Measurements from ENCODE around the gene MSH2. TPM values are rescaled to one million over a fixed set of nuclear protein-coding genes. Genes with fewer than 3 reads are reported as not detected.
A peak's percentile ranks its signal among the peaks of the same experiment; 100 is the strongest.
"Not testable (repeated sequence)": the region's sequence is repeated elsewhere in the genome, so short reads cannot be mapped to it uniquely, and the experiment has no call there.

Gene MSH2
- 28.7 TPM for polyA plus RNA-seq
- long read RNA-seq, donor 1, partial matches to known transcripts = 0 of 2 reads
- long read RNA-seq, donor 1, other reads (novel, unspliced or antisense) = 0 of 2 reads
- long read RNA-seq, donor 2, transcript MSH2-201 (16 exons, 3,307 nt) = major isoform, 7 of 7 reads
- long read RNA-seq, donor 2, partial matches to known transcripts = 0 of 7 reads
- long read RNA-seq, donor 2, other reads (novel, unspliced or antisense) = 0 of 7 reads
- long read RNA-seq, donor 3 = 0 reads
- long read RNA-seq, donor 4, partial matches to known transcripts = 0 of 1 reads
- long read RNA-seq, donor 4, other reads (novel, unspliced or antisense) = 0 of 1 reads
- long read RNA-seq, donor 5, transcript MSH2-201 (16 exons, 3,307 nt) = major isoform, 6 of 22 reads
- long read RNA-seq, donor 5, partial matches to known transcripts = 16 of 22 reads
- long read RNA-seq, donor 5, other reads (novel, unspliced or antisense) = 0 of 22 reads
- long read RNA-seq, donor 6, partial matches to known transcripts = 11 of 14 reads
- long read RNA-seq, donor 6, other reads (novel, unspliced or antisense) = 0 of 14 reads
- long read RNA-seq, donor 7, partial matches to known transcripts = 0 of 2 reads
- long read RNA-seq, donor 7, other reads (novel, unspliced or antisense) = 0 of 2 reads
- long read RNA-seq, donor 8, partial matches to known transcripts = 0 of 1 reads
- long read RNA-seq, donor 8, other reads (novel, unspliced or antisense) = 0 of 1 reads
- long read RNA-seq, donor 9, partial matches to known transcripts = 0 of 4 reads
- long read RNA-seq, donor 9, other reads (novel, unspliced or antisense) = 0 of 4 reads
- long read RNA-seq, donor 10, partial matches to known transcripts = 0 of 4 reads
- long read RNA-seq, donor 10, other reads (novel, unspliced or antisense) = 0 of 4 reads
- long read RNA-seq, donor 11, partial matches to known transcripts = 0 of 4 reads
- long read RNA-seq, donor 11, other reads (novel, unspliced or antisense) = 0 of 4 reads

- no peaks in the 10 kb centered on the region for H3K27me3 ChIP-seq (ENCODE audit: control insufficient read depth, insufficient read depth, low read length)
Measured at GRCh38 chr2:47402805-47403608, at the start of gene MSH2. Gene MSH2 (plus strand): TSS chr2:47403156. CDS start chr2:47403192, 36 bp downstream.

GRCh38 chr2:47354013-47354847 is 48.7 kb upstream of the MSH2 start:
- H3K27me3 ChIP-seq (ENCODE audit: control insufficient read depth, insufficient read depth, low read length) = no peaks in the 10 kb centered on the region
- H3K4me1 ChIP-seq (ENCODE audit: control insufficient read depth, insufficient read depth, low read length) = peaks cover 57% of the 10 kb centered on the region
- no peaks in the 10 kb centered on the region for H3K36me3 ChIP-seq (ENCODE audit: control insufficient read depth, insufficient read depth, low read length)
- no peaks in the 10 kb centered on the region for H3K9me3 ChIP-seq (ENCODE audit: control insufficient read depth, low read depth, low read length)
- no peak overlapping the region for H3K4me3 ChIP-seq (ENCODE audit: low read length)
- WGBS (ENCODE audit: insufficient coverage, low lambda C conversion rate) = no CpG with 5 or more reads among the region's 11 CpGs
- peak; percentile 85 to 95 for DNase-seq
- H3K27ac ChIP-seq (ENCODE audit: low read length) = peak overlapping the region; percentile 89

More at GRCh38 chr2:47402805-47403608, at the start of gene MSH2:
- WGBS (ENCODE audit: insufficient coverage, low lambda C conversion rate) = 0% methylated on average over 1 of the region's 73 CpGs
- H3K36me3 ChIP-seq (ENCODE audit: control insufficient read depth, insufficient read depth, low read length) = peaks cover 2% of the 10 kb centered on the region
- peak within 1 kb of the TSS; percentile 74 for H3K27ac ChIP-seq (ENCODE audit: low read length)
- H3K4me3 ChIP-seq (ENCODE audit: low read length) = peak within 1 kb of the TSS; percentile 94
- DNase-seq = peak; percentile 92 to 93
- H3K9me3 ChIP-seq (ENCODE audit: control insufficient read depth, low read depth, low read length) = no peaks in the 10 kb centered on the region
- peaks cover 3% of the 10 kb centered on the region for H3K4me1 ChIP-seq (ENCODE audit: control insufficient read depth, insufficient read depth, low read length)

GRCh38 chr2:47354848-47355204 is 48.1 kb upstream of the MSH2 start:
- Histone ChIP-seq H3K4me1 (ENCODE audit: control insufficient read depth, insufficient read depth, low read length) (peaks cover 62% of the 10 kb centered on the region), H3K9me3 (ENCODE audit: control insufficient read depth, low read depth, low read length) (no peaks in the 10 kb centered on the region), H3K27ac (ENCODE audit: low read length) (peak overlapping the region; percentile 89)

GRCh38 chr2:47357483-47357882 is 45.5 kb upstream of the MSH2 start:
- Histone ChIP-seq H3K27ac (ENCODE audit: low read length) (peak overlapping the region; percentile 92), H3K4me1 (ENCODE audit: control insufficient read depth, insufficient read depth, low read length) (peaks cover 66% of the 10 kb centered on the region), H3K27me3 (ENCODE audit: control insufficient read depth, insufficient read depth, low read length) (no peaks in the 10 kb centered on the region), H3K36me3 (ENCODE audit: control insufficient read depth, insufficient read depth, low read length) (no peaks in the 10 kb centered on the region), H3K4me3 (ENCODE audit: low read length) (no peak overlapping the region), H3K9me3 (ENCODE audit: control insufficient read depth, low read depth, low read length) (no peaks in the 10 kb centered on the region)
- DNase-seq = peak; percentile 80 to 90
- no CpG with 5 or more reads among the region's 4 CpGs for WGBS (ENCODE audit: insufficient coverage, low lambda C conversion rate)

More at GRCh38 chr2:47354848-47355204, 48.1 kb upstream of the MSH2 start:
- DNase-seq = no peak
- H3K4me3 ChIP-seq (ENCODE audit: low read length) = no peak overlapping the region
- H3K36me3 ChIP-seq (ENCODE audit: control insufficient read depth, insufficient read depth, low read length) = no peaks in the 10 kb centered on the region
- no peaks in the 10 kb centered on the region for H3K27me3 ChIP-seq (ENCODE audit: control insufficient read depth, insufficient read depth, low read length)
- 20% methylated on average over 2 of the region's 5 CpGs for WGBS (ENCODE audit: insufficient coverage, low lambda C conversion rate)

GRCh38 chr2:47359375-47359868 is 43.5 kb upstream of the MSH2 start:
- Histone ChIP-seq H3K9me3 (ENCODE audit: control insufficient read depth, low read depth, low read length) (no peaks in the 10 kb centered on the region), H3K4me3 (ENCODE audit: low read length) (no peak overlapping the region), H3K27ac (ENCODE audit: low read length) (peak overlapping the region; percentile 95), H3K27me3 (ENCODE audit: control insufficient read depth, insufficient read depth, low read length) (no peaks in the 10 kb centered on the region), H3K4me1 (ENCODE audit: control insufficient read depth, insufficient read depth, low read length) (peaks cover 54% of the 10 kb centered on the region), H3K36me3 (ENCODE audit: control insufficient read depth, insufficient read depth, low read length) (no peaks in the 10 kb centered on the region)
- peak in 1 of 2 donors; percentile 57 for DNase-seq
- no CpG with 5 or more reads among the region's 10 CpGs for WGBS (ENCODE audit: insufficient coverage, low lambda C conversion rate)

- Histone ChIP-seq H3K27me3 (ENCODE audit: control insufficient read depth, insufficient read depth, low read length) (no peaks in the 10 kb centered on the region), H3K36me3 (ENCODE audit: control insufficient read depth, insufficient read depth, low read length) (no peaks in the 10 kb centered on the region), H3K9me3 (ENCODE audit: control insufficient read depth, low read depth, low read length) (no peaks in the 10 kb centered on the region), H3K4me1 (ENCODE audit: control insufficient read depth, insufficient read depth, low read length) (peaks cover 47% of the 10 kb centered on the region), H3K4me3 (ENCODE audit: low read length) (no peak overlapping the region), H3K27ac (ENCODE audit: low read length) (peak overlapping the region; percentile 95)
- no CpG with 5 or more reads among the region's 3 CpGs for WGBS (ENCODE audit: insufficient coverage, low lambda C conversion rate)
- peak; percentile 90 to 98 for DNase-seq
Measured at GRCh38 chr2:47360283-47360682, 42.7 kb upstream of the MSH2 start.

GRCh38 chr2:47360927-47361326 is 42.0 kb upstream of the MSH2 start:
- peak overlapping the region; percentile 95 for H3K27ac ChIP-seq (ENCODE audit: low read length)
- peaks cover 45% of the 10 kb centered on the region for H3K4me1 ChIP-seq (ENCODE audit: control insufficient read depth, insufficient read depth, low read length)
- H3K27me3 ChIP-seq (ENCODE audit: control insufficient read depth, insufficient read depth, low read length) = no peaks in the 10 kb centered on the region
- peak; percentile 75 to 88 for DNase-seq
- H3K36me3 ChIP-seq (ENCODE audit: control insufficient read depth, insufficient read depth, low read length) = no peaks in the 10 kb centered on the region
- H3K4me3 ChIP-seq (ENCODE audit: low read length) = no peak overlapping the region
- WGBS (ENCODE audit: insufficient coverage, low lambda C conversion rate) = no CpG with 5 or more reads among the region's 3 CpGs
- no peaks in the 10 kb centered on the region for H3K9me3 ChIP-seq (ENCODE audit: control insufficient read depth, low read depth, low read length)

- not testable (repeated sequence) for H3K27me3 ChIP-seq (ENCODE audit: control insufficient read depth, insufficient read depth, low read length); DNase-seq; H3K36me3 ChIP-seq (ENCODE audit: control insufficient read depth, insufficient read depth, low read length); H3K4me3 ChIP-seq (ENCODE audit: low read length); H3K9me3 ChIP-seq (ENCODE audit: control insufficient read depth, low read depth, low read length)
- Histone ChIP-seq H3K4me1 (ENCODE audit: control insufficient read depth, insufficient read depth, low read length) (peaks cover 45% of the 10 kb centered on the region), H3K27ac (ENCODE audit: low read length) (peak overlapping the region; percentile 95)
- 95% methylated on average over 2 of the region's 10 CpGs for WGBS (ENCODE audit: insufficient coverage, low lambda C conversion rate)
Measured at GRCh38 chr2:47361505-47362229, 41.3 kb upstream of the MSH2 start.

- no peaks in the 10 kb centered on the region for H3K4me1 ChIP-seq (ENCODE audit: control insufficient read depth, insufficient read depth, low read length)
- H3K36me3 ChIP-seq (ENCODE audit: control insufficient read depth, insufficient read depth, low read length) = peaks cover 41% of the 10 kb centered on the region
- peaks cover 2% of the 10 kb centered on the region for H3K9me3 ChIP-seq (ENCODE audit: control insufficient read depth, low read depth, low read length)
- H3K27ac ChIP-seq (ENCODE audit: low read length) = peak overlapping the region; percentile 100
- H3K4me3 ChIP-seq (ENCODE audit: low read length) = peak overlapping the region; percentile 98
- peaks cover 4% of the 10 kb centered on the region for H3K27me3 ChIP-seq (ENCODE audit: control insufficient read depth, insufficient read depth, low read length)
- 0% methylated on average over 2 of the region's 5 CpGs for WGBS (ENCODE audit: insufficient coverage, low lambda C conversion rate)
- peak; percentile 61 to 75 for DNase-seq
Measured at GRCh38 chr2:47373747-47374146, 29.2 kb upstream of the MSH2 start.

Measured in large intestine (tissue), 12 donors.